GM18909 (cell line): ENCODE results near the gene GP5.

Experiments used
- ATAC-seq: cut with Tn5 transposase; IDR thresholded peaks from one replicate; pipeline ENCODE4 v1.9.1; 2021; ENCODE audit warnings: mild to moderate bottlenecking; ENCODE audit not compliant: unreplicated experiment, poor library complexity

Gene GP5

GRCh38 chr3:194399166-194399565 is at the start of gene GP5:
TSS of gene GP5 (minus strand) at chr3:194399266. CDS start at chr3:194398282, 984 bp downstream.
- ATAC-seq: no peak

- no peak for ATAC-seq
Observed at GRCh38 chr3:194447657-194448056, 48.6 kb upstream of the GP5 start.

GRCh38 chr3:194447161-194447560 is 48.1 kb upstream of the GP5 start:
- ATAC-seq: no peak

- no peak for ATAC-seq
Observed at GRCh38 chr3:194446754-194447153, 47.7 kb upstream of the GP5 start.

DNA sequence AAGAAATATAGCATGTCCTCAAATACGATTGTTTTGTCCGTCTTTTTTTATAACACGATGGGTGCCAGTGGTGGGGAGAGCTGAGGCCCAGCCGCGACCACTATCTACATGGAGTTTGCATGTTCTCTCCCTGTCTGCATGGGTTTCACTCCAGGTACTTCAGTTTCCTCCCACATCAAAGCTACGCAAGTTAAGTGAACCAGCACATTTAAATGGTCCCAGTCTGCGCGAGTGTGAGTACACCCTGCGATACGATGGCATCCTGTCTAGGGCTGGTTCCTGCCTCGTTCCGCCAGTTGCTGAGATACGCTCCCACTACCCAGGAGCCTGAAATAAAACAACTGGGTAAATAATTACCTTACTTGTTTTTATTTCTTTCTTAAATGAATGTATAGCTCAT is 47.1 kb upstream of the GP5 start:
- no peak for ATAC-seq

DNA sequence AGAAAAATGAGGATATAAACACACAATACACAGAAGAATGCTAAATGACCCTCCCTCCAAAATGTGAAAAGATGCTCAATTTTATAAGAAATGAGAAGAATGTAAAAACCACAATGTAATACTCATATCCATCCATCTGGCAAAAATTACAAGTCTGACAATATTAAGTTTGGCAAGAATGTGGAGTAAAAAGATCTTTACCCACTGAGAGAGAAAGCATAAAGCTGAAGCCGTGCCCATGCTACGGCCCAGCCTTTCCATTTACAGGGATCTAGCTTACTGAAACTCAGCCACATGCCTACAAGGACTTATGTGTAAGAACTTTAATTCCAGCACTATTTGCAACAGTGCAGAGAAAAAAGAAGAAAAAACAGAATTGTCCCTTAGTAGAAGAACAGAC is 44.8 kb upstream of the GP5 start:
- ATAC-seq: no peak

- no peak for ATAC-seq
Observed at GRCh38 chr3:194440756-194441155, 41.7 kb upstream of the GP5 start.

GRCh38 chr3:194439881-194440550 is 41.0 kb upstream of the GP5 start:
- no peak for ATAC-seq

DNA sequence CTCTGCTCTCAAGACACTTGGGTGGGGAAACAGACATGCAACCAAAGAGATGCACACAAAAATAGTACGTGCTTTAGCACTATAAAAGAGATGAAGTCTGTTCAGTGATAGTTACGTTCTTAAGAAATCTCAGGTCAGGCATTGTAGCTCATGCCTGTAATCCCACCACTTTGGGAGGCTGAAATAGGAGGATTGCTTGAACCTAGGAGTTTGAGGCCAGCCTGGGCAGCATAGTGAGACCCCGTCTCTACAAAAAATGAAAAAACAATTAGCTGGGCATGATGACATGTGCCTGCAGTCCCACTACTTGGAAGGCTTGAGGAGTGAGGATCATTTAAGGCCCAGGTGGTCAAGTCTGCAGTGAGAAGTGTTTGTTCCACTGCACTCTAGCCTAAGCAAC is 35.4 kb upstream of the GP5 start:
- ATAC-seq: no peak

DNA sequence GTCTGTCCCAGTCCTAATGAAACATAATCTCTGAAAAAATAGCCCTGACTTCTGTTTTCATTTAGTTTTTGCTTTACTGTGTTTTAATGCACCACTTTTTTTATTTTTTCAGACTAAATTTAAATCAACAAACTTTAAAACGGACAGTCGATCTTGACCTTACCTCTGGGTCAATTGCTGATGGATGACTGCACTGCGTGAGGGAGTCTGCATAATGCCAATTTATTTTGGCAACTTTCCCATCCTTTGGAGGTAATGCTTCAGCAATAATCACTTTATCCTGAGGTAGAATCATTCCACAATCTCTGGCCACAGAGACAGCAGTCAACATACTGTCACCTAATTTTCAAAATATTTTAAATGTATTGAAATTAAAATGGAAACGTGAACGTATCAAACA is 32.5 kb upstream of the GP5 start:
- no peak for ATAC-seq

DNA sequence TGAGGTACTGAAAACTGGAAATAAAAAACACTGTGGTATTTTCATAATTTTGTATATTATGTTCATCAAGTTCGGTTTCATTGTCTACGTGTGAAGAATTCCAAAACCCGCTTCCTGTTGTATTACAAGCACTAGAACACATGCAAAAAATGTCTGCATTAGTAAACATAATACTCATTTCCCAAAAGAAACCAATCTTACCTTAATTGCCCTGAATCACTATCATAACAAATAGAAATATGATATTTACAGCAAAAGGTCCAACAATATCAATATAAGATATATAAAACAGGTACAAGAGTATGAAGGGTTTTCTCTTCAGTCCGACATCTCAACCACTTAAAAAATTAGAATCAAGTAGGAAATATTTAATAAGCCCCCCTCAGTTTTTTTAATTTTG is 26.3 kb upstream of the GP5 start:
- ATAC-seq: no peak

GRCh38 chr3:194424953-194425352 is 25.9 kb upstream of the GP5 start:
- no peak for ATAC-seq

DNA sequence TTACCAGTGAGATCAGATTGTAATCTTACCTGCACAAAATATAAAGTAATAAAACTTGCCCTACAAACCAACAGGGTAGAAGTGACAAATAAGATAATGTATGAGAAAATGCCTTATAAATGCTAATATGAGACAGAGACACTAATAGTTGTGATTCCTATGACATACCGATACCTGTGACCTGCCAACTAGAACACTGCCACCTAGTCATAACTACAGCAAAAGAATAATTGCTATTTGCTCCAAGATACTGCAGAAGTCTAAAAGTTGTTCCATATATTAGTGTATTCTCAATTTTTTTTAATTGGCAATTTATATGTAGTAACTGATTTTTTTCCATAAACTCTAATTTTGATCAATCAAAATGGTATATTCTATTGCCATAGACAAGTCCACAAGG is 25.3 kb upstream of the GP5 start:
- no peak for ATAC-seq

DNA sequence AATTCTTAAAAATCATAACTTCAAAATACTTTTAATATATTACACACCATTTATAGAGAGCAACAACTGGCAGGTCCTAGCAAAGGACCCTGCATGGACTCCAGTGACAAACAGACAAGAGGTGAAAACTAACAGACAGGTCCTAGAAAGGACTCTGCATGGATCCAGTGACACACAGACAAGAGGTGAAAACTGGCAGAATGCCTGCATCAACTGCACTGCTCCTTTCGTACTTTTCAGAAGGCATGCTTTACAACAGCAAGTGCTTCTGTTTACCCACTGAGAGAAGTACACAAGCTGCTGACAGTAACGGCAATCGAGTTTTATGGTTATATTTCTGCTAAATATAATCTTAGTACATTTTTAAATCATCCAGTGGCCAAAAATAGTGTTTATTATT is 24.3 kb upstream of the GP5 start:
- ATAC-seq: no peak

DNA sequence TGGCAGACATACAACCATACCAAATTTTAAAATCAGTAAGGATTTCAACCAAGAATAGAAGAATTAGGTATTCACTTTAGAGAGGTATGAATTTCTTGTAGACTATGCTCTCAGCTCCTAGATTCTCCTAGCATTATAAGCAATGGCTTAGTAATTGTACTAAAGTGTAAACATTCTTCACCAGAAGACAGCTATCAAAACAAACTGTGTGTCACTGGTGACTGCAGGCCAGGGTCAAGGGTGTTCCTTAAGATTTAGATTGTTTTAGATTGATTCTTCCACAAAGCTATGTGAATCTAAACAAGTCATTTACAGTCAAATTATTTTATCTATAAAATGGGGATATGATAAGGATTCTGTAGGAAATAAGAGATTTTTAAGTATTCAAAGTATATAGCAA is 23.1 kb upstream of the GP5 start:
- no peak for ATAC-seq

DNA sequence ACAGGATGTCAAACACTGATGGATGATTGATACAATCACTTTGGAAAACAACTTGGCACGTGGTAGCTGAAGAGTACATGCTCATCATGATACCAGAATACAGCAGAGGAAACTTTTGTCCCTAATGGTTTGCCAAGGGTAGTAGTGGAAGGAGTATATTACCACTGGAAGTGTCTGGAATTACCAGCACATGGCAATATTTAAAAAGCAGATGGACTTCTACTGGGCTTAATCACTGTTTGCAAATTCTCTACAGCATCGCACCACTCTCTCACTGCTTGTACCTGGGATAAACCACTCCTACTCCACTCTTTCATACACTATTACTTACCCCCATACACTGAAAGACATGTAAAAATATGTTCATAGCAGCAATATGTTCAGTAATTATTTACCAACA is 19.6 kb upstream of the GP5 start:
- no peak for ATAC-seq

GRCh38 chr3:194407423-194407822 is 8.4 kb upstream of the GP5 start:
- no peak for ATAC-seq

- ATAC-seq: no peak
Observed at GRCh38 chr3:194405766-194406165, 6.7 kb upstream of the GP5 start.

GRCh38 chr3:194404365-194405140 is 5.5 kb upstream of the GP5 start:
- ATAC-seq: no peak

- no peak for ATAC-seq
Observed at GRCh38 chr3:194401868-194402329, 2.8 kb upstream of the GP5 start.

DNA sequence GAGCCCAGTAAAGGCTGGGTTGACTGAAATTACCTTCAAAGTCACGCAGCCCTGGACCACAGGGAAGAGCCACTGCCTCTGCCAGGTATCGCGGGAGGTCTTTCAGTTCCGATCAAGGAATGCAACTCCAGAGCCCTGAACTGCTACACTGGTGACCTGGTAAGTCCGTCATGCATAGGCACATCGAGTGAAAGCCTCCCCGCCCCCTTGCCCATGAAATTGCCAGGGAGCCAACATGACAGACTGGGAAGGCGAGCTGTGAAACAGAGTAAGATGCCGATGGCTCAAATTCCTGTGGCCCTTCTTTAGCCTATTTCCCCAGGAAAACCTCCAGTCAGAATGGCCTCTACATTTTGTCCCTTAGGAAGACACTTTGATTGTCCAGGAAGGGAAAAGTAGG is 2.3 kb upstream of the GP5 start:
- no peak for ATAC-seq

DNA sequence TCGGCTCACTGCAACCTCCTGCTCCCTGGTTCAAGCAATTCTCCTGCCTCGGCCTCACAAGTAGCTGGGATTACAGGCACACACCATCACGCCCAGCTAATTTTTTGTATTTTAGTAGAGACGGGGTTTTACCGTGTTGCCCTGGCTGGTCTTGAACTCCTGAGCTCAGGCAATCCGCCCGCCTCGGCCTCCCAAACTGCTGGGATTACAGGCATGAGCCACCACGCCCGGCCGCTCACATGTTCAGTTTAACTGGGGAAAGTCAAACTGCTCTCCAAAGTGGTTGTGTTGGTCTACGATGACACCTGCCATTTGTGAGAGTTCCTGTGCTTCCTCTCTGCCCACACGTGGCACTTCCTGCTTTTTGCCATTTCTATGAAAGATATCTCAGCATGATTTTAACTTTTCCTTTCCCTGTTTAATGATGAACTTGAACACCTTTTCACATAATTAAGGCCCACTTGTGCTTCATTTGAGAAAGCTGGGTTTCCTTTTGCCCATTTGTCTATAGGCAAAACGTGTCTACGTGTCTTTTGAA is 877 bp upstream of the GP5 start:
- no peak for ATAC-seq
